HG03280 (cell line): ENCODE data around the gene ROR2.

Source experiments
- ATAC-seq: cut with Tn5 transposase; IDR thresholded peaks from one replicate; pipeline ENCODE4 v1.9.1; 2021; ENCODE audit warnings: mild to moderate bottlenecking, moderate library complexity; ENCODE audit not compliant: unreplicated experiment

ROR2 gene

GRCh38 chr9:91948597-91949391 is 1.2 kb downstream of the ROR2 start:
- no peak for ATAC-seq

- ATAC-seq: no peak
Measured at GRCh38 chr9:91948101-91948596, 1.9 kb downstream of the ROR2 start.

- no peak for ATAC-seq
Measured at GRCh38 chr9:91946653-91947488, 3.2 kb downstream of the ROR2 start.

GRCh38 chr9:91946196-91946595 is 3.8 kb downstream of the ROR2 start:
- no peak for ATAC-seq

GRCh38 chr9:91945277-91946085 is 4.5 kb downstream of the ROR2 start:
- ATAC-seq: no peak

- ATAC-seq: no peak
Measured at GRCh38 chr9:91944711-91945110, 5.3 kb downstream of the ROR2 start.

GRCh38 chr9:91943478-91944470 is 6.3 kb downstream of the ROR2 start:
- no peak for ATAC-seq

GRCh38 chr9:91942201-91942600 is 7.8 kb downstream of the ROR2 start:
- no peak for ATAC-seq

- ATAC-seq: no peak
Measured at GRCh38 chr9:91939978-91940377, 10.1 kb downstream of the ROR2 start.

GRCh38 chr9:91937727-91938126 is 12.3 kb downstream of the ROR2 start:
- no peak for ATAC-seq

- ATAC-seq: no peak
Measured at GRCh38 chr9:91937056-91937455, 13.0 kb downstream of the ROR2 start.

- ATAC-seq: no peak
Measured at GRCh38 chr9:91935805-91936514, 14.1 kb downstream of the ROR2 start.

GRCh38 chr9:91935066-91935749 is 14.8 kb downstream of the ROR2 start:
- no peak for ATAC-seq

GRCh38 chr9:91934654-91935053 is 15.4 kb downstream of the ROR2 start:
- ATAC-seq: no peak

- no peak for ATAC-seq
Measured at GRCh38 chr9:91933556-91934352, 16.3 kb downstream of the ROR2 start.

GRCh38 chr9:91930475-91930874 is 19.6 kb downstream of the ROR2 start:
- no peak for ATAC-seq

GRCh38 chr9:91929331-91929730 is 20.7 kb downstream of the ROR2 start:
- no peak for ATAC-seq
